K562 (cell line): ENCODE data around the gene CTNNA3.

Source experiments
- ATF1 ChIP-seq, 2 experiments: fragments of 450-650 bp in 1 of 2; IDR thresholded peaks; 2 replicates each; pipeline ENCODE4 v1.6.1; 2016; ENCODE audit warnings: missing compliant biosample characterization in 1 of 2, missing genetic modification characterization in 1 of 2
- CHD2 ChIP-seq: IDR thresholded peaks from 2 replicates; pipeline ENCODE4 v1.6.1; 2011; ENCODE audit warnings: low read depth, low read length
- ETV5 ChIP-seq: sonication (generic); formaldehyde crosslinking; IDR thresholded peaks from 2 replicates; pipeline ENCODE4 v1.4.0; 2020; ENCODE audit warnings: low read depth, mild to moderate bottlenecking, missing genetic modification reagents
- MAZ ChIP-seq, 2 experiments: fragments of 450-650 bp in 1 of 2; sonication (generic) in 1 of 2; formaldehyde crosslinking; IDR thresholded peaks in 1 of 2; conservative IDR thresholded peaks in 1 of 2; 2 replicates each; pipeline versions ENCODE4 v1.4.0 to v1.5.0; 2020; ENCODE audit warnings: mild to moderate bottlenecking in 1 of 2, missing genetic modification reagents in 1 of 2
- NFYB ChIP-seq: IDR thresholded peaks from 2 replicates; pipeline ENCODE4 v1.6.1; 2011; ENCODE audit warnings: mild to moderate bottlenecking, moderate library complexity; ENCODE audit not compliant: insufficient read length; ENCODE audit errors: extremely low read depth
- PTBP1 ChIP-seq: fragments of 200-400 bp; formaldehyde crosslinking; IDR thresholded peaks from 2 replicates; pipeline ENCODE4 v1.6.1; 2017; ENCODE audit warnings: low read depth, low read length
- SRSF9 ChIP-seq: fragments of 200-400 bp; formaldehyde crosslinking; IDR thresholded peaks from 2 replicates; pipeline ENCODE4 v1.6.1; 2017; ENCODE audit warnings: low read depth, low read length, borderline replicate concordance
- TRIM24 ChIP-seq, 2 experiments: fragments of 450-650 bp; IDR thresholded peaks; 2 replicates each; pipeline ENCODE4 v1.6.1; 2016
- ZNF253 ChIP-seq: fragments of 250-450 bp; sonication (Bioruptor Pico); conservative IDR thresholded peaks from 2 replicates; pipeline ENCODE4 v1.6.1; 2021; ENCODE audit warnings: mild to moderate bottlenecking
- TF ChIP-seq, protein P1 (sequence below), 3 experiments: IDR thresholded peaks in 2 of 3; conservative IDR thresholded peaks in 1 of 3; 2 replicates each; pipeline ENCODE4 v1.5.1; 2011 to 2012; ENCODE audit warnings: low read length in 3 of 3, mild to moderate bottlenecking in 3 of 3, control low read depth in 2 of 3, improper control_type of control experiment in 1 of 3, inconsistent platforms in 1 of 3, low read depth in 1 of 3, mixed read lengths in 1 of 3, moderate library complexity in 1 of 3; ENCODE audit not compliant: insufficient read depth in 2 of 3
- TF ChIP-seq, protein P2 (sequence below): fragments of 200-400 bp; formaldehyde crosslinking; IDR thresholded peaks from 2 replicates; pipeline ENCODE4 v1.6.1; 2017; ENCODE audit warnings: mild to moderate bottlenecking, low read depth, low read length, moderate library complexity

DNA sequence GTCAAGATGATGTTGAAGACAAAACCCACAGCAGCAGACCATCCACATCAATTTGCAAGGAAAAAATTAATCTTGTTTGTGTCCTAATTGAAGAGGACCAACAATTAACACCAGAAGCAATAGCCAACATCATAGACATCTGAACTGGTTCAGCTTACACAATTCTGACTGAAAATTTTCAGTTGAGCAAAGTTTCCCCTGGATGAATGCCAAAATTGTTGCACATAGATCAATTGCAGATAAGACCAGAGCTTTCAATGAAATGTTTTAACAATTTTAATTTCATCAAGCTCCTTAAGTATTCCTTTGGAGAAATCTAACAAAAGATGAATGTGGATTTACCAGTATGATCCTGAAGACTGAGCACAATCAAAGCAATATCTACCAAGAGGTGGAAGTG is 168.6 kb downstream of the CTNNA3 start:
- TF ChIP-seq, protein P1, sequence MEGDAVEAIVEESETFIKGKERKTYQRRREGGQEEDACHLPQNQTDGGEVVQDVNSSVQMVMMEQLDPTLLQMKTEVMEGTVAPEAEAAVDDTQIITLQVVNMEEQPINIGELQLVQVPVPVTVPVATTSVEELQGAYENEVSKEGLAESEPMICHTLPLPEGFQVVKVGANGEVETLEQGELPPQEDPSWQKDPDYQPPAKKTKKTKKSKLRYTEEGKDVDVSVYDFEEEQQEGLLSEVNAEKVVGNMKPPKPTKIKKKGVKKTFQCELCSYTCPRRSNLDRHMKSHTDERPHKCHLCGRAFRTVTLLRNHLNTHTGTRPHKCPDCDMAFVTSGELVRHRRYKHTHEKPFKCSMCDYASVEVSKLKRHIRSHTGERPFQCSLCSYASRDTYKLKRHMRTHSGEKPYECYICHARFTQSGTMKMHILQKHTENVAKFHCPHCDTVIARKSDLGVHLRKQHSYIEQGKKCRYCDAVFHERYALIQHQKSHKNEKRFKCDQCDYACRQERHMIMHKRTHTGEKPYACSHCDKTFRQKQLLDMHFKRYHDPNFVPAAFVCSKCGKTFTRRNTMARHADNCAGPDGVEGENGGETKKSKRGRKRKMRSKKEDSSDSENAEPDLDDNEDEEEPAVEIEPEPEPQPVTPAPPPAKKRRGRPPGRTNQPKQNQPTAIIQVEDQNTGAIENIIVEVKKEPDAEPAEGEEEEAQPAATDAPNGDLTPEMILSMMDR (IDR thresholded peaks at IDR 0.05 in 2 of 3, conservative IDR thresholded peaks at IDR 0.05 in 1 of 3; ENCODE audit: insufficient read depth in 2 of 3, low read depth in 1 of 3, low read length in 3 of 3): no peak
- TF ChIP-seq ZNF253 (CRISPR knock-in tag): no peak
- TF ChIP-seq NFYB: no peak
- no peak for TF ChIP-seq PTBP1
- no peak for TF ChIP-seq ETV5 (CRISPR knock-in tag)
- TF ChIP-seq MAZ (CRISPR knock-in tag; conservative IDR thresholded peaks at IDR 0.05 in 1 of 2, IDR thresholded peaks at IDR 0.05 in 1 of 2): no peak
- no peak for TF ChIP-seq TRIM24 (IDR thresholded peaks at IDR 0.05)
- TF ChIP-seq, protein P2, sequence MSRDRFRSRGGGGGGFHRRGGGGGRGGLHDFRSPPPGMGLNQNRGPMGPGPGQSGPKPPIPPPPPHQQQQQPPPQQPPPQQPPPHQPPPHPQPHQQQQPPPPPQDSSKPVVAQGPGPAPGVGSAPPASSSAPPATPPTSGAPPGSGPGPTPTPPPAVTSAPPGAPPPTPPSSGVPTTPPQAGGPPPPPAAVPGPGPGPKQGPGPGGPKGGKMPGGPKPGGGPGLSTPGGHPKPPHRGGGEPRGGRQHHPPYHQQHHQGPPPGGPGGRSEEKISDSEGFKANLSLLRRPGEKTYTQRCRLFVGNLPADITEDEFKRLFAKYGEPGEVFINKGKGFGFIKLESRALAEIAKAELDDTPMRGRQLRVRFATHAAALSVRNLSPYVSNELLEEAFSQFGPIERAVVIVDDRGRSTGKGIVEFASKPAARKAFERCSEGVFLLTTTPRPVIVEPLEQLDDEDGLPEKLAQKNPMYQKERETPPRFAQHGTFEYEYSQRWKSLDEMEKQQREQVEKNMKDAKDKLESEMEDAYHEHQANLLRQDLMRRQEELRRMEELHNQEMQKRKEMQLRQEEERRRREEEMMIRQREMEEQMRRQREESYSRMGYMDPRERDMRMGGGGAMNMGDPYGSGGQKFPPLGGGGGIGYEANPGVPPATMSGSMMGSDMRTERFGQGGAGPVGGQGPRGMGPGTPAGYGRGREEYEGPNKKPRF: no peak
- no peak for TF ChIP-seq SRSF9
- TF ChIP-seq CHD2: no peak
- TF ChIP-seq ATF1 (CRISPR knock-in tag; IDR thresholded peaks at IDR 0.05): no peak
- TF ChIP-seq ATF1 (tag; IDR thresholded peaks at IDR 0.05): no peak
